ENCODE data around the gene ITIH1. TPM values are rescaled to one million over a fixed set of nuclear protein-coding genes. Genes with fewer than 3 reads are reported as not detected.

Gene ITIH1
- total RNA-seq, 1 experiment from 2014 or later = not detected

DNA sequence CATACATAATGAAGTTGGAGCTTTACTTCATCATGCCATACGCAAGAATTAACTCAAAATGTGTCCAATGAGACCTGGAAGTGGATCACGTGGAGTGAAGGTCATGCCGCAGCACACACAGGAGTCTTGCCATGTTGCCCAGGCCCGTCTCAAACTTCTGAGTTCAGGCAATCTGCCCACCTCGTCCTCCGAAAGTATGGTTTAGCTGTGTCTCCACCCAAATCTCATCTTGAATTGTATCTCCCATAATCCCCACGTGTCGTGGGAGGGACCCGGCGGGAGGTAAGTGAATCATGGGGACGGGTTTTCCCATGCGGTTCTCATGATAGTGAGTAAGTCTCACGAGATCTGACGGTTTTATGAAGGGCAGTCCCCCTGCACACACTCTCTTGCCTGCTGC lies 45.8 kb upstream of the ITIH1 start:
- Histone ChIP-seq H3K4me2 (ENCODE audit: insufficient read depth, insufficient read length, low read length) (no peak overlapping the region), H4K8ac (replicated peaks; ENCODE audit: insufficient read length, low read depth, low read length) (no peak overlapping the region), H3K79me1 (ENCODE audit: insufficient read depth, low read depth, low read length, poor library complexity, severe bottlenecking) (no peaks in the 10 kb centered on the region), H2BK5ac (ENCODE audit: insufficient read length, low read length) (no peak overlapping the region), H2BK20ac (ENCODE audit: low read depth, low read length, poor library complexity, severe bottlenecking) (no peak overlapping the region), H3K9me3 (ENCODE audit: control insufficient read depth, low read depth, low read length) (no peaks in the 10 kb centered on the region), H2BK120ac (ENCODE audit: low read depth, low read length, poor library complexity, severe bottlenecking) (no peak overlapping the region), H3K9ac (ENCODE audit: extremely low read depth, insufficient read length, low read length) (no peak overlapping the region), H3T11ph (ENCODE audit: low read length) (no peak overlapping the region), H3K23me2 (ENCODE audit: insufficient read length, low read depth, low read length, poor library complexity, severe bottlenecking) (no peaks in the 10 kb centered on the region), H3K4ac (ENCODE audit: low read depth, low read length) (no peak overlapping the region), H3K27ac (ENCODE audit: insufficient read length, low read depth, low read length) (no peak overlapping the region), H3K18ac (ENCODE audit: insufficient read length, low read depth, low read length) (no peak overlapping the region), H2BK15ac (ENCODE audit: low read depth, low read length) (no peak overlapping the region), H3K79me2 (ENCODE audit: insufficient read depth, low read length) (no peaks in the 10 kb centered on the region), H4K91ac (ENCODE audit: insufficient read length, low read depth, low read length) (no peak overlapping the region), H3K4me1 (ENCODE audit: insufficient read depth, low read length) (no peaks in the 10 kb centered on the region), H3K14ac (ENCODE audit: insufficient read depth, low read length) (no peak overlapping the region), H2BK12ac (ENCODE audit: insufficient read length, low read depth, low read length) (no peak overlapping the region), H4K5ac (ENCODE audit: insufficient read length, low read depth, low read length) (no peak overlapping the region), H2AK5ac (ENCODE audit: insufficient read length, low read length) (no peak overlapping the region), H3K56ac (ENCODE audit: insufficient read length, low read depth, low read length) (no peak overlapping the region), H2AFZ (ENCODE audit: low read length) (no peak overlapping the region), H3K27me3 (ENCODE audit: insufficient read depth, low read length) (no peaks in the 10 kb centered on the region), H3K23ac (ENCODE audit: insufficient read length, low read depth, low read length) (no peak overlapping the region), H4K20me1 (ENCODE audit: control insufficient read depth, insufficient read depth, insufficient read length) (no peaks in the 10 kb centered on the region)
- WGBS (ENCODE audit: extremely low coverage, insufficient read length, low lambda C conversion rate) = no CpG with 5 or more reads among the region's 14 CpGs
- H3K4me3 Mint-ChIP-seq = no peak overlapping the region
- peaks cover 13 to 18% of the 10 kb centered on the region in 2 experiments for H3K9me3 Mint-ChIP-seq
- TF ChIP-seq, protein P1, sequence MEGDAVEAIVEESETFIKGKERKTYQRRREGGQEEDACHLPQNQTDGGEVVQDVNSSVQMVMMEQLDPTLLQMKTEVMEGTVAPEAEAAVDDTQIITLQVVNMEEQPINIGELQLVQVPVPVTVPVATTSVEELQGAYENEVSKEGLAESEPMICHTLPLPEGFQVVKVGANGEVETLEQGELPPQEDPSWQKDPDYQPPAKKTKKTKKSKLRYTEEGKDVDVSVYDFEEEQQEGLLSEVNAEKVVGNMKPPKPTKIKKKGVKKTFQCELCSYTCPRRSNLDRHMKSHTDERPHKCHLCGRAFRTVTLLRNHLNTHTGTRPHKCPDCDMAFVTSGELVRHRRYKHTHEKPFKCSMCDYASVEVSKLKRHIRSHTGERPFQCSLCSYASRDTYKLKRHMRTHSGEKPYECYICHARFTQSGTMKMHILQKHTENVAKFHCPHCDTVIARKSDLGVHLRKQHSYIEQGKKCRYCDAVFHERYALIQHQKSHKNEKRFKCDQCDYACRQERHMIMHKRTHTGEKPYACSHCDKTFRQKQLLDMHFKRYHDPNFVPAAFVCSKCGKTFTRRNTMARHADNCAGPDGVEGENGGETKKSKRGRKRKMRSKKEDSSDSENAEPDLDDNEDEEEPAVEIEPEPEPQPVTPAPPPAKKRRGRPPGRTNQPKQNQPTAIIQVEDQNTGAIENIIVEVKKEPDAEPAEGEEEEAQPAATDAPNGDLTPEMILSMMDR (conservative IDR thresholded peaks at IDR 0.05) = no peak
- no peaks in the 10 kb centered on the region for H3K4me1 Mint-ChIP-seq
- DNase-seq = no peak
- H3K27ac Mint-ChIP-seq = 0 out of 7 replicates have a peak overlapping the region, but pooled peaks of 1 of the 3 experiments have one; percentile 50
- H3K27me3 Mint-ChIP-seq (ENCODE audit: low read depth) = no peaks in the 10 kb centered on the region
- H3K36me3 Mint-ChIP-seq (ENCODE audit: insufficient read depth in 1 of 3, low read depth in 3 of 3) = peaks cover 56 to 79% (median 77%) of the 10 kb centered on the region in 3 experiments
